HG02759 (cell line): Measurements from ENCODE around the gene RIMBP2.

ENCODE experiments used
- ATAC-seq: cut with Tn5 transposase; IDR thresholded peaks from one replicate; pipeline ENCODE4 v1.9.1; 2021; ENCODE audit warnings: mild to moderate bottlenecking, moderate library complexity; ENCODE audit not compliant: unreplicated experiment

Gene RIMBP2

GRCh38 chr12:130555221-130555620, 160.9 kb downstream of the RIMBP2 start:
- ATAC-seq: no peak

DNA sequence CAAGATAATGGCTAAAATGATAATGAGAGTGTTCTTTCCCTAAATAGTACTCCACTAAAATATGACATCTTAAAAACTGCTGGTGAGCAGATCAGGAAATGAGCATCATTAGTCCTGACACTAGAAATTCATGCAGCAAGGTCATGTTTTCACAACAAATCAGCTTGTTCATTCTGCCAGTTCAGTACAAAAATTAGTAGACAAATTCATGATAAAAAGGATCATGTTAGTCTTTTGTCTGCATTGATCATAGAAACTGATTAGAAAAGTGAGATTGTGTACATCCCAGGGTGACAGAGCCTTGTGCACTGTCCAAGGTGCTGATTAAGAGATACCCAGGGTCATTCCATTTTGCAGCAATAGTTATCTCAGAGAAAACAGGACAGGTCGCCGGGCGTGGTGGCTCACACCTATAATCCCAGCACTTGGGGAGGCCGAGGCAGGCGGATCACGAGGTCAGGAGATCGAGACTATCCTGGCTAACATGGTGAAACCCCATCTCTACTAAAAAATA, 163.6 kb downstream of the RIMBP2 start:
- ATAC-seq: no peak

DNA sequence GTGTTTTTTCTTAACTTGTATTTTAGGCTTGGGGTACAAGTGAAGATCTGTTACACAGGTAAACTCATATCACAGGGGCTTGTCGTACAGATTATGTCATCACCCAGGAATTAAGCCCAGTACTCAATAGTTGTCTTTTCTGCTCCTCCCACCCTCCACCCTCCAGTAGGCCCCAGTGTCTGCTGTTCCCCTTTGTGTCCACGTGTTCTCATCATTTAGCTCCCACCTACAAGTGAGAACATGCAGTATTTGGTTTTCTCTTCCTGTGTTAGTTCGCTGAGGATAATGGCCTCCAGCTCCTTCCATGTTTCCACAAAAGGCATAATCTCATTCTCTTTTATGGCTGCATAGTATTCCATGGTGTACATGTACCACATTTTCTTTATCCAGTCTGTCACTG, 166.7 kb downstream of the RIMBP2 start:
- ATAC-seq: no peak

- no peak for ATAC-seq
Measured at GRCh38 chr12:130547480-130548155, 168.5 kb downstream of the RIMBP2 start.

DNA sequence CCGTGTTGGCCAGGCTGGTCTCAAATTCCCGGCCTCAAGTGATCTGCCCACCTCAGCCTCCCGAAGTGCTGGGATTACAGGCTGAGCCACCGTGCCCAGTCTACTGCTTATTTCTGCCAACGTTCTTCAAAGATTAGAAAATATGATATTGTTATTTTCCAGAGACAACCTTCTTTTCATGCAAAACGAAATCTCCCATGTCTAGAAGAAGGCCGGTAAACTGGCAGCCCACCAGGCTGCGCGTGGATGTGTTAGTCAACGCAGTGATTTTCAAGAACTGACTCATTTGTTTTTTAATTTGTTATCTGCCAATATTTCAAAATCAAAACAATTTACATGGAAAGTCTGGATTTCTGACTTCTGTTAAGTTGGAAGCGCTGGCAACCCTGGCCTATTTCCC, 169.6 kb downstream of the RIMBP2 start:
- no peak for ATAC-seq

DNA sequence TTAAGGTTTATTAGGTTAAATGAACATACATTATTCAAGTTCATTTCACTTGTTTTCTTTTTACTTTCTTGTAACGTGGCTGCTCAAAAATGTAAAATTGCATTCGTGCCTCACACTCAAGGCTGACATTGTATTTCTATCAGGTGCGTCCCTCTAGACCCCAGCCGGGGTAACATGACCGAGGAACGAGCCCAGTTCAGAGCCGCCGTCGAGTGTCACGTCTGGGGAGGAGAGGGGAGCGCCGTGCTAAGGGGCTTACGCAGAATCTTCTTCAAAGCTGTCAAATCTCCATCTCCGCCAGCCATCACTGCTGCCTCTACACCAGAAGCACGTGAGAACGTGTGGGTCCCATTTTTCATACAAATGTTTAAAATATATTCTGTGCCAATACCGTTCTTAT, 170.6 kb downstream of the RIMBP2 start:
- no peak for ATAC-seq

- no peak for ATAC-seq
Measured at GRCh38 chr12:130540376-130540775, 175.7 kb downstream of the RIMBP2 start.

DNA sequence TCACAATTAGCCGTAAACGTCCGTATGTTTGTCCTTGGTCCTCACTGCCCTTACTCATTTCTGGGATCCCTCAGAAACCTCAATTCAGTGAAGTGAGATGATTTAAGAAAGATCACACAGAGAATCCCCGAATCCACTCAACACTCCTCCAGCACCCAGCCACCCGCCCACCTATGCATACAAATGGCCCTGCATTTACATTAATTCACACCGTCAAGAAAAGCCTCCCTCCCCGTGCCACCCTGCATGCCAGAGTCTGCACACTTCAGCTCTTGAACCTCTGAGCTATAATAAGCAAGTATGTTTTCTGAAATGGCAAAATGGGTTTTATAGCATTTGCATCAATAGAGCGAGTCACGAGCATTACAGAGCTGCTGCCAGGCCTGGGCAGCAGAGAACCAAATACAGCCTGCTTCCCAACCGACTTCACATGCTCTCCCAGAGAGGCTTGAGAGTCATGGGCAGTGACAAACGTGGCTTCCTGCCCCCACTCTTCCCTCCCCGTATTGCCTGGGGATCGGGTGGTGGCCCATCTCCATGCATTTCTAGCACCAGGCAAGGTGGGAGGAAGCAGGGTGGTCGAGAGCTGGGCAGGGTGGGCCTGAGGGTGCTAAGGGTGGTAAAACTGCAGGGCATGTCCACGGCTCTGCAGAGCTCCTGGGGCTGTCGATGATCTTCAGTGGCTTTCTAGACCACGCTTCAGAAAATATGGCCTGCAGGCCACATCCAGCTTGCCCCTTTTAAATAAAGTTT, 177.6 kb downstream of the RIMBP2 start:
- ATAC-seq: no peak

- no peak for ATAC-seq
Measured at GRCh38 chr12:130537655-130538054, 178.4 kb downstream of the RIMBP2 start.

GRCh38 chr12:130537051-130537450, 179.0 kb downstream of the RIMBP2 start:
- ATAC-seq: no peak

DNA sequence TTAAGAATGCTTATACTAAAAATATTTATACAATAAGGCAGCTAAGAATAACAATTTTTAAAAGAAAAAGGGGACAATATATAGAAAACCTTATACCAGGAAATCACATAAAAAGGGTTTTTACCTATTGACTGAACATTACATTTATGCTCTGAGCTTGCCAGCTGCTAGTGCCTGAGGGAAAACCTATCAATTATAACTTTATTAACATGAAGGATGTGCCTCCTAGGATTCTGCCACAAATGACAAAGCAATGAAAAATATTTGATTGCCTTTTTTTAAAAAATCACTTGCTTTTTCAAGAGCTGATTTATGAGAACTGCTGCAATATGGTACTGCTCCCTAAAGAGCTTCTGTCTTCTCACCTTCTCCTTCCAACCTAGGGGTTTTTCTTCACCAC, 185.7 kb downstream of the RIMBP2 start:
- ATAC-seq: no peak

GRCh38 chr12:130529781-130530180, 186.3 kb downstream of the RIMBP2 start:
- no peak for ATAC-seq

DNA sequence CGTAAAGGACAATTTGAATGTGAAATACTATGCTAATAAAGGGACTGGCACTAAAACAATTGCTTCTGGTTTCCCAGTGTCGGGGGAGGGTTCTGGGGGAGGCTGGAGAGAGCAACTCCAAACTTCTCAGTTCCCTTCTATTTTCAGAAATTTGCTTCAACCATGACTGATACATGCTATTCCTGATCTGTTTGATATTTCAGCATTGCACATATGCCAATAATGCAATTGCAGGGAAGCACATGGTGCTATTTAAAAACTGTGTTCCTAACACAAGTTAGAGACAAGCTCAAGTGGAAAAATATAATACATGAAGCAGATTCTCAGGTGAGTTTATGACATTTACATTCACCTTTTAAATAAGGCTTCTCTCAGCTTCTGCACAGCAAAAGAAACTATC, 188.9 kb downstream of the RIMBP2 start:
- ATAC-seq: no peak

DNA sequence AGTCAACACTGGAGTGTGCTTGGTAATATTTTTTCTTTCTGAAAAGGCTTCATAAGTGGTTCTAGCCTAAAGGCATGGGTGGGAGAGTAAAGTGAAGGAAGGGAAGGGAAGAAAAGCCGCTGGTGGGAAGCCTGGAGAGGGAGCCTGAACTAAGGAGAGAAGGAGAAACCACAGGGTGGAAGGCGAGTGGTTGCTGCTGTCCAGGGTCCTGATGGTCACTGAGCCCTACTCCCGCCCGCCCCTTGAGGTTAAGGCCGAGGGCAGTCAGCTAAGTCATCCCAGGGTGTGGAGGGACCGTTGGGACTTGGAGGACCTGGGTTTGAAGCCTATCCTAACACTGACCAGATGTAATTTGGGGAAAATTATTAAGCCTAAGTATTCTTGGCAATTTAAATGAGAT, 189.3 kb downstream of the RIMBP2 start:
- ATAC-seq: no peak

DNA sequence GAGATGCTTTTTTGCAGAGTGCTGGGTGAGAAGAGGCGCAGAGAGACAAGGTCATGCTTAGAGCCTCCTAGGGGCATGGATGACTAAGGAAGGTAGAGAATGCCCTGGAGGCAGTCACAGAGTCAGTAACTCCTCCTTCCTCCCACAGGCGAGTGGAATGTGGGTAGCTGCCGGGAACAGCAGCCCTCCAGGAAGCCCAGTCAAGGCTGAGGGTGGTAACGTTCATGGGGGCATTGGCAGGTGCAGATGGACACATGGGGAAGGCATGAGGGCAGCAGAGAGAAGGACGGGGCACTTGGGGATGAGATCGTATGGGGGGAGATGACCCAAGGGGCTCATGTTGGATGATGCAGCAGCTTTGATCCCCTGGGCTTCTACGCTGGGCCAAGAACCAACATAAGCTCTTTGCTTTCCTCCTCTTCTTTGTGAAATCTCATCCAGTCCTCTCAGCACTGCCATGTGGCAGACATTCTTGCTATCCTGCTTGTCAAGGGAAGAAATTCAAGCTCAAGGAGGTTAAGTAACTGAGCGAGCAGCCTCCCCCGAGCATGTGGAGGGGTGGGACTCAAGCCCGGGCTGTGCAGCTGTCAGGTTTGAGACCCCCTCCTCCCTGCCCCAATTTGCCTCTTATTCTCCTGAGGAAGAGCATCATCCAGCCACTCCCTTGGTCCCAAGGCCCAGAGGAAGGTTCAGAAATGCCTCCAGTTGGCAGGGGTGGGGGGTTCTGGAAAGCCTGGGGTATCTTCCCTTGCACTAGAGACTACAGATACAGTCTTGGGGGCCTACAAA, 190.5 kb downstream of the RIMBP2 start:
- no peak for ATAC-seq

- ATAC-seq: no peak
Measured at GRCh38 chr12:130524759-130525158, 191.3 kb downstream of the RIMBP2 start.

- no peak for ATAC-seq
Measured at GRCh38 chr12:130523863-130524614, 192.1 kb downstream of the RIMBP2 start.

DNA sequence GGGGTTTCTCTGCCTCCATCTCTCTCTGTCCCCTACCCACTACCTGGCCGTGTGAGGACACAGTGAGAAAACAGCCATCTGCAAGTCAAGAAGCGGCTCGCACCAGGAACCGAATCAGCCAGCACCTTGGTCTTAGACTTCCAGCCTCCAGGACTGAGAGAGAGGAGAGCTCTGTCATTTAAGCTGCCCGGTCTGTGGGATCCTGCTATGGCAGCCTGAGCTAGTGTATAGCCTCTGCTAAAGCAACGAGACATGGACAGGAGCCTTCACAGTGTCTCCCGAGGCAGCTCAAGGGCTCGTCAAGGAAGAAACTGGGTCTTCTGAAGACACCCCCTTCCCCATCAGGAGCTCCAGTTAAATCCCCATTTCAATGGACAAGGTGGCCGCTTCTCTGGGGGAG, 192.9 kb downstream of the RIMBP2 start:
- no peak for ATAC-seq

- ATAC-seq: no peak
Measured at GRCh38 chr12:130522244-130522834, 193.8 kb downstream of the RIMBP2 start.

- ATAC-seq: no peak
Measured at GRCh38 chr12:130521375-130522124, 194.5 kb downstream of the RIMBP2 start.
